Neural crest cell (in vitro differentiated cells): Measurements from ENCODE around the gene FGR. TPM values are rescaled to one million over a fixed set of nuclear protein-coding genes. Genes with fewer than 3 reads are reported as not detected.
A peak's percentile ranks its signal among the peaks of the same experiment; 100 is the strongest.

ENCODE experiments used
- DNase-seq: peaks from one replicate; pipeline ENCODE4 v3.0.0; 2021; ENCODE audit warnings: low read depth, mixed read lengths, low spot score
- H3K27ac Mint-ChIP-seq: one replicate; pipeline ENCODE4 v1.8.0; 2021; ENCODE audit warnings: mild to moderate bottlenecking, mixed read lengths; ENCODE audit not compliant: unreplicated experiment
- H3K27me3 Mint-ChIP-seq: 2 replicates; pipeline ENCODE4 v1.8.0; 2021; ENCODE audit warnings: low read depth, mild to moderate bottlenecking, mixed read lengths
- H3K36me3 Mint-ChIP-seq: 2 replicates; pipeline ENCODE4 v1.8.0; 2021; ENCODE audit warnings: low read depth, mild to moderate bottlenecking, mixed read lengths
- H3K4me1 Mint-ChIP-seq: 2 replicates; pipeline ENCODE4 v1.8.0; 2021; ENCODE audit warnings: mixed read lengths
- H3K4me3 Mint-ChIP-seq: one replicate; pipeline ENCODE4 v1.8.0; 2021; ENCODE audit warnings: mild to moderate bottlenecking, mixed read lengths
- H3K9me3 Mint-ChIP-seq: 2 replicates; pipeline ENCODE4 v1.8.0; 2021; ENCODE audit warnings: mixed read lengths
- total RNA-seq: library from RNA; stranded (reverse); gene quantifications from 2 replicates; pipeline ENCODE4 v1.2.1, GENCODE V29; 2021
- TF ChIP-seq, protein P1 (sequence below): fragments of 200-600 bp; sonication (generic); conservative IDR thresholded peaks from 2 replicates; pipeline ENCODE4 v1.5.0; 2021; ENCODE audit warnings: antibody characterized with exemption, mild to moderate bottlenecking

FGR gene
- total RNA-seq, 1 donor from 2014 or later, result not detected

DNA sequence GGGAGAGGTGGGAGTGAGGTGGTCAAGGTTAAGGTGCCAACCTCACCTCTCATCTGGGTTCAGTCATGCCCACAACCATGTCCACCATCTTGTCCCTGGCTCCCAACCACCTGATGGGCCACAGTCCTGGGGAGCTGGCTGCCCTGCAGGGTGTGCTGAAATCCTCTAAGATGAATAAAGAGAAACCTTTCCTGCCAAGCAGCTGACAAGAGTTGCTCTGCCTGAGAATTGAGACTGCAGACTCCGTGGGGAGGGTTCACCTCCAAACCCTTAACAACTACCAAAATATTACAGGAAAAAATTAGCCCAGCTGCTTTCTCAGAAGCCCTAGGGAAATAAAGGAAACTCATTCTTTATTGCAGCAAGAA, 15.2 kb upstream of the FGR start:
- DNase-seq, result no peak
- no peaks in the 10 kb centered on the region for H3K9me3 Mint-ChIP-seq
- H3K27ac Mint-ChIP-seq, result peak overlapping the region; percentile 94
- H3K36me3 Mint-ChIP-seq, result no peaks in the 10 kb centered on the region
- H3K4me1 Mint-ChIP-seq, result peaks cover 34% of the 10 kb centered on the region
- TF ChIP-seq, protein P1, sequence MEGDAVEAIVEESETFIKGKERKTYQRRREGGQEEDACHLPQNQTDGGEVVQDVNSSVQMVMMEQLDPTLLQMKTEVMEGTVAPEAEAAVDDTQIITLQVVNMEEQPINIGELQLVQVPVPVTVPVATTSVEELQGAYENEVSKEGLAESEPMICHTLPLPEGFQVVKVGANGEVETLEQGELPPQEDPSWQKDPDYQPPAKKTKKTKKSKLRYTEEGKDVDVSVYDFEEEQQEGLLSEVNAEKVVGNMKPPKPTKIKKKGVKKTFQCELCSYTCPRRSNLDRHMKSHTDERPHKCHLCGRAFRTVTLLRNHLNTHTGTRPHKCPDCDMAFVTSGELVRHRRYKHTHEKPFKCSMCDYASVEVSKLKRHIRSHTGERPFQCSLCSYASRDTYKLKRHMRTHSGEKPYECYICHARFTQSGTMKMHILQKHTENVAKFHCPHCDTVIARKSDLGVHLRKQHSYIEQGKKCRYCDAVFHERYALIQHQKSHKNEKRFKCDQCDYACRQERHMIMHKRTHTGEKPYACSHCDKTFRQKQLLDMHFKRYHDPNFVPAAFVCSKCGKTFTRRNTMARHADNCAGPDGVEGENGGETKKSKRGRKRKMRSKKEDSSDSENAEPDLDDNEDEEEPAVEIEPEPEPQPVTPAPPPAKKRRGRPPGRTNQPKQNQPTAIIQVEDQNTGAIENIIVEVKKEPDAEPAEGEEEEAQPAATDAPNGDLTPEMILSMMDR, result no peak
- H3K27me3 Mint-ChIP-seq, result no peaks in the 10 kb centered on the region
- H3K4me3 Mint-ChIP-seq, result no peak overlapping the region

DNA sequence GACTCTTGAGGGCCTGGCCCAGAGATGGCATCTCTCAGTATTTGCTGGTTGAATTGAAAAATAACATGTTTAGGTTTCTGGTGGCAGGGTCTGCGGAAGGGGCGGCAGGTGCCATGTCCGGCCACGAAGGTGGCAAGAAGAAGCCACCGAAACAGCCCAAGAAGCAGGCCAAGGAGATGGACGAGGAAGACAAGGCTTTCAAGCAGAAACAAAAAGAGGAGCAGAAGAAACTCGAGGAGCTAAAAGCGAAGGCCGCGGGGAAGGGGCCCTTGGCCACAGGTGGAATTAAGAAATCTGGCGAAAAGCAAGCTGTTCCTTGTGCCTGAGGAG, 14.3 kb upstream of the FGR start:
- TF ChIP-seq, protein P1, result no peak
- Mint-ChIP-seq H3K4me3 (no peak overlapping the region), H3K4me1 (peaks cover 29% of the 10 kb centered on the region), H3K36me3 (no peaks in the 10 kb centered on the region), H3K9me3 (no peaks in the 10 kb centered on the region), H3K27me3 (no peaks in the 10 kb centered on the region), H3K27ac (no peak overlapping the region)
- no peak for DNase-seq

DNA sequence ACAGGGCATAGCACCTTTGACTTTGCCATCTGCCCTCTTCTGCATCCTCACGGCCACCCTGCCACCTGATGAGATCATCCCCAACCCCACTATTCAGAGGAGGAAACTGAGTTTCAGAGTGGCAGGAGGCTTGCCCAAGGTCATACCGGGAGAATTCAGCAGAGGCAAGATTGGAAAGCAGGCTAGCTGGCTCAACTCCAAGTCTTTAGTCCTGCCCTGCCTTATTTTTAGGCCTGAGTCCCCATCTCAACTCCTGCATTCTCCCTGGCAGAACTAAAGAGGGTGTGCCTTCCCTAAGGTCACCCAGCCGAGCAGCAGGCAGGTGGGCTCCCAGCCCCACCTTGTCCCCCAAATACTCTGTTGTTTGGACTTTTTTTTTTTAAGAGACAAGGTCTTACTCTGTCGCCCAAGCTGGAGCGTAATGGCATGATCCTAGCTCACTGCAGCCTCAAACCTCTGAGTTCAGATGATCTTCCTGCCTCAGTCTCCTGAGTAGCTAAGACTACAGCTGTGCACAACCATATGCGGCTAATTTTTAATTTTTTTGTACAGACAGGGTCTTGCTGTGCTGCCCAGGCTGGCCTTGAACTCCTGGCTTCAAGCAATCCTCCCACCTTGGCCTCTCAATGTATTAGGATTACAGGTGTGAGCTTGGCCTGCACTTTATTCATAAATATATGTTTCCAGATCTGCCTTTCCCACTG, 13.8 kb upstream of the FGR start:
- Mint-ChIP-seq H3K4me3 (no peak overlapping the region), H3K27me3 (no peaks in the 10 kb centered on the region), H3K27ac (no peak overlapping the region), H3K9me3 (no peaks in the 10 kb centered on the region), H3K36me3 (no peaks in the 10 kb centered on the region), H3K4me1 (peaks cover 32% of the 10 kb centered on the region)
- TF ChIP-seq, protein P1, result no peak
- DNase-seq, result no peak

DNA sequence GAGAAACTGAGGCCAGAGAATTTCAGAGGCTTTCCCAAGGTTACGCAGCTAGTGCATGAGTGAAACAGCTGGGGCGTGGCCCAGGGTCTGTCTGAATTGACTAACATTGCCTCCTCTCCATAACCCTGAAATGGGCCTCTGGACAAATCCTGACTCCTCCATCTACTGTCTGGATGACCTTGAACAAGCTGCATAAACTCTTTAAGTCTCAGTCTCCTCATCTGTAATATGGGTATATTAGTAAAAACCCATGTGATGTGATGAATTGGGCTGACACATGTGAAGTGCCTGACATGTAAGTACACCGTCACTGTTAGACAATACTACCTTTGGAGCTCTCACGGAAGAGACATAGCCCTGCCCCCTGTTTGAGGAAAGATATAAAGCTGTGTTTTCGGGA, 12.3 kb upstream of the FGR start:
- Mint-ChIP-seq H3K36me3 (no peaks in the 10 kb centered on the region), H3K4me3 (no peak overlapping the region), H3K27me3 (no peaks in the 10 kb centered on the region), H3K9me3 (no peaks in the 10 kb centered on the region), H3K4me1 (peaks cover 28% of the 10 kb centered on the region), H3K27ac (no peak overlapping the region)
- no peak for DNase-seq
- TF ChIP-seq, protein P1, result no peak

DNA sequence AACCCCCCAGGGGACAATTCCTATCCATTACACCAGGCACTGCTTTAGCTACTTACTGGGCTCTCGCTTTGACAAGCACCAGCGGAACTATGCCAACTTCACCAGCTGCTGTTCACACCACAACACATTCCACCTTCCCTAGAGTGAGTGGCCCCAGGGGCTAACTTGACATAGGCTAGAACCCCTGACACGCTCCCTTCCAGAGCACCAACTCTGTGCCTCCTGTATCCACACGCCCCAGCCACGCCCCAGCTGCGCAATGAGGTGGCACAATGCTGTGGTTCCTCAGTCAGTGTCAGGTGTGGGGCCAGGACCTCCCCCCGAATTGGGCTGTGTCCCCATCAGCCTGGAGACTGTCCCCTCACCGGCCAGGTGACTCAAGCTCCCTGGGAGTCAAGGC, 11.7 kb upstream of the FGR start:
- Mint-ChIP-seq H3K27ac (no peak overlapping the region), H3K4me1 (peaks cover 24% of the 10 kb centered on the region)

More for the DNA sequence above, 11.7 kb upstream of the FGR start:
- no peak overlapping the region for H3K4me3 Mint-ChIP-seq
- H3K27me3 Mint-ChIP-seq, result no peaks in the 10 kb centered on the region
- H3K36me3 Mint-ChIP-seq, result no peaks in the 10 kb centered on the region
- DNase-seq, result no peak
- TF ChIP-seq, protein P1, result no peak
- H3K9me3 Mint-ChIP-seq, result no peaks in the 10 kb centered on the region
